Measurements from ENCODE around the gene TMC8.

DNA sequence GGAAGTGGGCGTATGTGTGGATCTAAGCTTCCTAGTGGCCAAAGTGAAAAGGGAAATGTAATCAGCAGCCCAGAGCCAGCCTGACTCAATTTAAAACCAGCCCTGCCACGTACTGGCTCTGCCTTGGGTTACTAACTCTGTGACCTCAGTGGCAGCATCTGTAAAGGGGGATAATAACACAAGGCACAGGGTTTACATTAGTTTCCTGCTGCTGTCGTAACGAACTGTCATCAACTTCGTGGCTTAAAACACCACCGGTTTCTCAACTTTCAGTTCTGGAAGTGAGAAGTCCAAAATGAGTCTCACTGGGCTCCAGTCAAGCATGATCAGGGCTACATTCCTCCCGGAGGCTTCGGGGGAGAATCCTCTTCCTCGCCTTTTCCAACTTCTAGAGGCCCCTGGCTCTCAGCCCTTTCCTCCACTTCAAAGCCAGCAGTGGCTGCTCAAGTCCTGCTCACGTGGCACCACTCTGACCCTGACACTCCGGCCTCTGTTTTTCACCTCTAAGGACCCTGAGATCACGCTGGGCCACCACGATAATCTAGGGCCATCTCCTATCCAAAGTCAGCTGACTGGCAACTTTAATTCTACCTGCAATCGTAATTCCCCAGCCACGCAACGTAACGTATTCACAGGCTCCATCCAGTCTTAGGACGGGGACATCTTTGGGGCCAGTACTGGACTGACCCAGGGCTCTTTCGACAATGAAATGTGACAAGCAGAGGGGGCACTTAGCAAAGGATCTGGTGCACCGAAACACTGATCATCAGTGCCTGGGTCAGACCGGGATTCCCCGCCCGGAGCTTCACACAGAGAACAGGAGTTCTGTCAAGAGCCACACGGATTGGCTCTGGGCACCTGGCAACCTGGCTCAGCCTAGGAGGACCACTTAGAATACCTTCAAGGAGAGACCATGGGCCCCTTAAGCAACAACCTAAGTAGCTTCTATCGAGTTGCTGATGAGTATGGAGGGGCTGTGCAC is 16.5 kb upstream of the TMC8 start:
- TF ChIP-seq, protein P1, sequence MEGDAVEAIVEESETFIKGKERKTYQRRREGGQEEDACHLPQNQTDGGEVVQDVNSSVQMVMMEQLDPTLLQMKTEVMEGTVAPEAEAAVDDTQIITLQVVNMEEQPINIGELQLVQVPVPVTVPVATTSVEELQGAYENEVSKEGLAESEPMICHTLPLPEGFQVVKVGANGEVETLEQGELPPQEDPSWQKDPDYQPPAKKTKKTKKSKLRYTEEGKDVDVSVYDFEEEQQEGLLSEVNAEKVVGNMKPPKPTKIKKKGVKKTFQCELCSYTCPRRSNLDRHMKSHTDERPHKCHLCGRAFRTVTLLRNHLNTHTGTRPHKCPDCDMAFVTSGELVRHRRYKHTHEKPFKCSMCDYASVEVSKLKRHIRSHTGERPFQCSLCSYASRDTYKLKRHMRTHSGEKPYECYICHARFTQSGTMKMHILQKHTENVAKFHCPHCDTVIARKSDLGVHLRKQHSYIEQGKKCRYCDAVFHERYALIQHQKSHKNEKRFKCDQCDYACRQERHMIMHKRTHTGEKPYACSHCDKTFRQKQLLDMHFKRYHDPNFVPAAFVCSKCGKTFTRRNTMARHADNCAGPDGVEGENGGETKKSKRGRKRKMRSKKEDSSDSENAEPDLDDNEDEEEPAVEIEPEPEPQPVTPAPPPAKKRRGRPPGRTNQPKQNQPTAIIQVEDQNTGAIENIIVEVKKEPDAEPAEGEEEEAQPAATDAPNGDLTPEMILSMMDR (conservative IDR thresholded peaks at IDR 0.05; ENCODE audit: low read depth, low read length): no peak
- no peak for TF ChIP-seq EZH2 (IDR thresholded peaks at IDR 0.05; ENCODE audit: borderline replicate concordance, low read depth, low read length, poor library complexity, severe bottlenecking)
